D341Med (cell line): ENCODE data around the gene PEAR1.
A peak's percentile ranks its signal among the peaks of the same experiment; 100 is the strongest.

Source experiments
- DNase-seq: peaks from one replicate; pipeline ENCODE4 v3.0.0; 2012; ENCODE audit warnings: low spot score

The PEAR1 gene, protein sequence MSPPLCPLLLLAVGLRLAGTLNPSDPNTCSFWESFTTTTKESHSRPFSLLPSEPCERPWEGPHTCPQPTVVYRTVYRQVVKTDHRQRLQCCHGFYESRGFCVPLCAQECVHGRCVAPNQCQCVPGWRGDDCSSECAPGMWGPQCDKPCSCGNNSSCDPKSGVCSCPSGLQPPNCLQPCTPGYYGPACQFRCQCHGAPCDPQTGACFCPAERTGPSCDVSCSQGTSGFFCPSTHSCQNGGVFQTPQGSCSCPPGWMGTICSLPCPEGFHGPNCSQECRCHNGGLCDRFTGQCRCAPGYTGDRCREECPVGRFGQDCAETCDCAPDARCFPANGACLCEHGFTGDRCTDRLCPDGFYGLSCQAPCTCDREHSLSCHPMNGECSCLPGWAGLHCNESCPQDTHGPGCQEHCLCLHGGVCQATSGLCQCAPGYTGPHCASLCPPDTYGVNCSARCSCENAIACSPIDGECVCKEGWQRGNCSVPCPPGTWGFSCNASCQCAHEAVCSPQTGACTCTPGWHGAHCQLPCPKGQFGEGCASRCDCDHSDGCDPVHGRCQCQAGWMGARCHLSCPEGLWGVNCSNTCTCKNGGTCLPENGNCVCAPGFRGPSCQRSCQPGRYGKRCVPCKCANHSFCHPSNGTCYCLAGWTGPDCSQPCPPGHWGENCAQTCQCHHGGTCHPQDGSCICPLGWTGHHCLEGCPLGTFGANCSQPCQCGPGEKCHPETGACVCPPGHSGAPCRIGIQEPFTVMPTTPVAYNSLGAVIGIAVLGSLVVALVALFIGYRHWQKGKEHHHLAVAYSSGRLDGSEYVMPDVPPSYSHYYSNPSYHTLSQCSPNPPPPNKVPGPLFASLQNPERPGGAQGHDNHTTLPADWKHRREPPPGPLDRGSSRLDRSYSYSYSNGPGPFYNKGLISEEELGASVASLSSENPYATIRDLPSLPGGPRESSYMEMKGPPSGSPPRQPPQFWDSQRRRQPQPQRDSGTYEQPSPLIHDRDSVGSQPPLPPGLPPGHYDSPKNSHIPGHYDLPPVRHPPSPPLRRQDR

DNA sequence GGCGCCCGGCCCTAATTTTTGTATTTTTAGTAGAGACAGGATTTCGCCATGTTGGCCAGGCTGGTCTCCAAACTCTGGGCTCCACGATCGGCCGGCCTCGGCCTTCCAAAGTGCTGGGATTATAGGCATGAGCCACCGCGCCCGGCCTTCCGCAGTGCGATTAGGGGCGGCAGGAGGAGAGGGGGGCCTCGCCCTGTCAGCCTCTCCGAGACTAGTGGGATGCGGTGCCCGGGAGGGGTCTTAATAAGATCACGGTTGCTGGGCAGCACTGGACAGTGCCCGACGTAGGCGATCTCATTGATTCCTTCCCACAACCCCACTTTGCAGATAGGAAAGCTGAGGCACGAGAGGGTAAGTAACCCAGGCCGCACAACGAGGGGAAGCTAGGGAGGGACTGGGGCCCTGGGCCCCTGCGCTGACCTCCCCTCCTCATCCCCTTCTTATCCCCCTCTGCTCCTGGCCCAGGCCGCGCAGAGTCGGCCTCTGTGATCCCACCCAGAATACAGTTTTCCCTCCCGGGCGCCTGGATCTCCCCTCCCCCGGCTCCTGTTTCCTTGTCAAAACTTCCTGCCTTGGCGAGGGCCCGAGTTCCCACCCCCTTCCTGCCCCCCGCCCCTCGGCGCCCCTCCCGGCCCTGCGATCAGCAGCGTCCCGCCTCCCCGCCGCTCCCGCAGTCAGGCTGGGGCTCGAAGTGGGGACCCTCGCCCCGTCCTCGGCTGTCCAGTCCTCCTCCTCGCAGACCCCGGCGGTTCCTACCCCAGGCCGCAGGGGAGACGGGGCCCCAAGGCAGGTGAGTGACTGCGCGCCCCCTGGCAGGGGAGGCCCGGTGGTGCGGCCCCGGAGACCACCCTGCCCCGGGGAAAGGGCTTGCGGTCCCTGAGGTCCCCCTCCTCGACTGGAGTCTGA lies at the start of gene PEAR1:
Gene PEAR1 (plus strand): TSS at position 671 of the 906 bp plus-strand sequence. CDS start 10,209 bp downstream, outside the sequence.
- DNase-seq: no peak

DNA sequence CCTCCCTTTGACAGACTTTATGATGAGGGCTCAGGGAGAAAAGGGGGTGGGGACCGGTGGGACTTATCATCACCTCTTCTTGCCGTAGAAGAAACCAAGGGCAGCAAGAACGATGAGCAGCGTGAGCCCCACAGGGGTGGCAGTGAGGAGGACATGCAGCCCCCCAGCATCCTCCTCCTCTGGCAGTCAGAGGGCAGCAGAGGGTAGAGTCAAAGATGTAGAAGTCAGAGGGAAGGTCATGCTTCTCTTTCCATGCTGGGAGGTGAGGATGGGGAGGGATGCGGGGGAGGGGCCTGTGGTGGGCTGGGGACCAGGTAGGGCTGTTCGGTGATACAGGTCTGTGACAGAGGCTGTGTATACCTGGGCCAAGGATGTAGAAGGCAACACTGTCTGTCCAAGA lies 49.4 kb upstream of the PEAR1 start:
- no peak for DNase-seq

DNA sequence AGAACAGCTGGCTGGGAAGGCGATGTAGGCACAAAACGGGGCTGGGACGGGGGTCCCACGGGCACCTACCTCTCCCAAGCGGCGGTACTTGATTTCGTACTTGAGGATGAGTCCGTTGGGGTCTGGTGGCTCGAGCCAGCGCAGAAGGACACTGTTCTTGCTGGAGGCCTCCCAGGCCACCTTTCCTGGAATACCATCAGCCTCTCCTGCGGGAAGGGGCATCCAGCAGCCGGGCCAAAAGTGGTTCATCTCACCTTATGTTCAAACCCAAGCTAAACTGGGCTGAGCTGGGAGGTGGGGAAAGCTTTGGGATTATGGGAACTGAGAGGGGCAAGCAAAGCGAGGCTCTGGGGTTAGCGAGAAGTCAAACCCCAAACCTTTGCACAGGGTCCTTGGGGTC lies 48.9 kb upstream of the PEAR1 start:
- DNase-seq: no peak

DNA sequence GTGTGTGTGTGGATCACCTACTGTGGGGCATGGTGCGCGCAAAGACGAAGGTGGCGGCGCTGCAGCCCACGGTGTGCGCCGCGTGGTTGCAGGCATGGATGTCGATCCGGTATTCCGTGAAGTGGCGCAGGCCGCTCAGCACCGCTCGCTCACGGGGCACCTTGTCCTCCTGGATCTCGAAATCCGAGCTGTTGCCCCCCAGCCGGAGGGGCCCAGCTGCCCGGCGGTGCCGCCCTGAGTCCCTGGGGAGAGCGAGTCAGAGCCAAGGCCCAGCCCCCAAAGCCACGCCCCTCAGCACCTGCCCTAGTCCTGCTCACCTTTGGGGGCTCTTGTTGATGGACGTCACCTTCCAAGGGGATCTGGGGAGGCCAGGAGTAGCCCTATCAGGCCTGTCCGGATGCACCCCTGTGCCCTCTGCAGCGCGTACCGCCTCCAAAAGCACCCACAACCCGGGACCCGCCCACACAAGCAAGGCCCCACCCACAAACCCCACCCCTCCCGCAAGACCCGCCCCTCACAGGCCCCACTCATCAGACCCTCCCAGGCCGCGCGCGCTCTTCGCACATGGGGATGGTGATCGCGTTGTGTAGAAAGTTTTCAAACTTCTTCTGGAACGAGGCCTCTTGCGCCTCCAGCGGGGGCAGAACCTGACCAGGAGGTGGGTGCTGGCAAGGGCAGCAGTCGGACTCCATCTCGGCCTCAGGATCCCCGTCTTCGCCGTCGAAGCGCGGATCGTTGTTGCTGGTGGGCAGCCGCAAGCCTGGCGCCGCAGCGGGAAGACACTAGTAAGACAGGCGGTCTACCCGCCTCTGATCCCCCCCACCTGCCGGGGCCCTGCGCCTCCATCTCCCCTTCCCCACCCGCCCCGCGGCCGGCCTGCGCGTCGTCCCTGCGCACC lies 48.2 kb upstream of the PEAR1 start:
- no peak for DNase-seq

DNA sequence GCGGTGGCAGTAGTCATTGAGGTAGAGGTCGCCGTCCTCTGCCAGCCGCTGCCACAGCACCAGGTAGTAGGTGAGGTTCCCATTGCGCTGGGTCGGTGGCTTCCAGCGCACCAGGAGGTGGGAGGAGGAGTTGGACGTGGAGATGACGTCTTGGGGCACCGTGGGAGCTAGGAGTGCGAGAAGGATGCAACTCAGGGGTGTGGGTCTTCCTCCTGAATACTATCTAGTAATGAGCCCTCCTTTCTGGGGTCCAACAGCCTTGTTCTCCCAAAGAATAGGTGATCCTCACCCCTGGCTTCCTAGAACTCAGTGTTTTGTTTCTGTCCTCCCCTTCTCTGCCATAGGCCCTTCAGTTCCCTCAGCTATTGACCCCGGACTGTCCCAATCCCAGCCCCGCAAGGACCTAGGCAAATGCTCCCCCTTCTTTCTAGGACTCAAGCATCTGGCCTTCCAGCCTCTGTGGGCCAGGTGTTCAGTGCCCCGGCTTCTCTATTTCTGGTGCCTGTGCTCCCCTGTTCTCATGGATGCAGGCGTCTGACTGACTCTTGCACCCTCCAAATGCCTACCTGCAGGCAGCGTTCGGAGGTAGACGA lies 47.5 kb upstream of the PEAR1 start:
- DNase-seq: no peak

DNA sequence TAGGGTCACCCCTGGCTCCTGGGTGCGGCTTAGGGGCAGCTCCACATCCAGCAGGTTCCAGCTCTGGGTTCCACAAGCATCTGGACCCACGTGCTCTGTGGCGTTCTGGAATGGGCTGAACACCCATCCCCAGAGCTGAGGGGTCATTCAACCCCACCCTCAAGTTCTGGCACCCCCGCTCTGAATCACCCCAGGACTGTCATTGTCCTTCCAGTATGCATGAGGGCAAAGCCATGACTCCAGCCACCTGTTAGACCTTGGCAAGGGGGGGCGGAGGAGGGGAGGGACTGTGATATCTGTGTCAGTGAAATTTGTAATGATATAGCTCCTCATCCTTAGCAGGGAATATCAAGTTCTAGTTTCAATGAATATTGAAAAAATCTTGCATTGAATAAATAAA lies 46.9 kb upstream of the PEAR1 start:
- no peak for DNase-seq

DNA sequence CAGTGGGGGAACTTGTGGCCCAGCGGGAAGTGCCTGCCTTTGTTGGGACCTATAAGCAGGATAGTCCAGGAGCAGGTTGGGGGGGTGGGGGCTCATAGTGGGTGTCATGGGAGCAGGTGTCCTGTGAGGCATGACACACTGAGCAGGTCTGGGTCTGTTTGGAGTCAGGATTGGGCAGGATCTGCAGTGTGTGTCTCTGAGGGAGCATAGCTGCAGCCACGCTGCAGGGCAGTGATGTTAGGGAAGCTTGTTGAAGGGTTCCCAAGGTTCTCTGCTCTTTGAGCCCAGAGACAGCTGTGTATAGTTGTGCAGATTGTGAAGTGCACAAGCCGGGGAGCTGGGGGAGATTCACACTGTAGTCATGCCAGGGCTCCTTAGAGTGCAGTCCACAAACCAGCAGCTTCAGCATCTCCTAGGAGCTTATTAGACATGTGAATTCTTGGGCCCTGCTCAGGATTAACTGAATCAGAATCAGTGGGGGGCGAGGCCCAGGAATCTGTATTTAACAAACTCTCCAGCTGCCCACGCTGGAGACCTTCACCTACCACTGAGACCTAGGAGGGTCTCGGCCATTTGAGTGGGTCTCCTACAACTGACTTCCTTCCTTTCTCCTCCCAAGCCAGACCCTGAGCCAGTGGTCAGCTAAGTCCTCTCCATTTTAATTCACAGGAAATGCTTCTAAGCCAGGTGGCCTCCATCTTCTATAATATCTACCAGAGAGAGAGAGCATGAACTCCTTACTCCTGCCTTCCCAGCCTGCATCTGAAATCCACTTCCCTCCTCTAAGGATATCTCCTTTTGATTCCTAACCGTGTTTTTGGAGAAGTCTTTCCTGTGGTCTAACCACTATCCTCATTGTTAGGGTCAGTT lies 45.7 kb upstream of the PEAR1 start:
- no peak for DNase-seq

DNA sequence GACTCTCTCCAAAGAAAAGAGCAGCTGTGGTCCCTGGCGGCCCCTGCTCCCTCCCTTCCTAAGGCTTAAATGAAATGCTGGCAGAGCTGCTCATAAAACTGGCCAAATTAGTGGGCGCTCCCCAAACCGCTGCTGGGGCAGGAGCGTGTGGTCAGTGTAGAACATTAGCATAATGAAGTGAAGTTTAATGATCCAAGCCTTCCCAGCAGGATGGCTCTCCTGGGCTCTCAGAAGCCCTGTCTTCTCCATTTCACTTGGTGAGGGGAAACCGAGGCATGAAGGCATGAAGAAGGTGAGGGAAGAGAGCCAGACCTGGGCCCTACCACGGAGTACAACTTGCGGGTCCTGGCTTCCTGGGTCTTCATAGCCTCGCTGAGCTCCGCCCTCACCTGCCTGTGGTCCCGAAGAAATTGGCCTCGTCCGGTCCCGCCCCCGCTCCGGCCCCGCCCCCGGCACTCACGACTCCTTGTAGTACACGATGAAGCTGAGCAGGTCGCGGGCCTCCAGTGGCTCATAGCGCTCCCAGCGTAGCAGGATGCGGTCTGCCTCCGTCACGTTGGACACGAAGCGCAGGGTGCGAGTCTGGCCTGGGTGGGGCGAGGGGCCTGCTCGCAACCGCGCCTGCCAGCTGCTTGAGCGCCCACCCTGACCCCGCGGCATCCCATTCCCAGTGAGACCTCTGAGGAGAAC lies 44.9 kb upstream of the PEAR1 start:
- no peak for DNase-seq

DNA sequence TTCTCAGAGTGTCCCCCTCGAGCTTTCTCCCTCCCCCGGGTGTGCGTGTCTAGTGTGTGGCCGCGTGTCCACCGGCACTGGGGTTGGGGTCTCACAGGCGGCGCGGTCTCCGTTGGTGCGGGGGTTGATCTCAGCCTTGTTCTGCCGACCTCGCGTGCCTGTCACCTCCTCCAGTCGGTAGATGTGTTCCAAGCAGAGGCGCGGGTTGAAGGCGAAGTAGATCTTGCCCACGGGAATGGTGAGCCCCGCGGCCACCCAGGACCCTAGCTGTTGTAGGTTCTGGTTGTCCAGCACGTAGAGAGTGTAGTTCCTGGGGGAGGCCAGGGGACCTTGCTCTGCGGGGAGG lies 44.4 kb upstream of the PEAR1 start:
- DNase-seq: no peak

DNA sequence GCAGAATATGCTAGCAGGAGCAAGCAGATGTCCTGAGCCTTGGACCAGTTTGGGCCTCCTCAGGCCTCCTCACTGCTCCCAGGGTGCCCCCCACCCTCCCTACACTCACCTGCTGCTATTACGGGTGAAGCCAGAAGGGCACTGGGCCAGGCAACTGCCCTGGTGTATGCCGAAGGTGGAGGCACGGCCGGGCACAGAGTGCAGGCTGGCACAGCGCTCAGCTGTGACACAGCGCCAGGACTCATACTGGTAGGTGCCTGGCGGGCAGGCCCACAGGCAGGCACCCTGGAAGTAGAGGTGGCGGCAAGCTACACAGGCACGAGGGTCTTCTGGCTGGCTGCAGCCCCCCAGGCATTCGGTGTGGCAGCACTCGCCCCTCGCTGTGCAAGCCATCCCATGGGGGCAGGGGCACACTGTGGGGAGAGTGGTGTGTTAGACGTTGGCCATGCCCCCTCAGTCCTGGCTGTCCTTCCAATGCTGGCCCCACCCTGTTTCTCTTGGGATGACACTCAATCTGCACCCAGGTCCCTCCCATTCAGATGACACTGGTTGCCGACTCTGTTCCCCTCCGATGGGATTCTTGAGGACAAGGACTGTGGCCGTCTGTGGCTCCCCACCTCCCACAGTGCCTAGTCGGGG lies 41.6 kb upstream of the PEAR1 start:
- DNase-seq: peak; percentile 55

DNA sequence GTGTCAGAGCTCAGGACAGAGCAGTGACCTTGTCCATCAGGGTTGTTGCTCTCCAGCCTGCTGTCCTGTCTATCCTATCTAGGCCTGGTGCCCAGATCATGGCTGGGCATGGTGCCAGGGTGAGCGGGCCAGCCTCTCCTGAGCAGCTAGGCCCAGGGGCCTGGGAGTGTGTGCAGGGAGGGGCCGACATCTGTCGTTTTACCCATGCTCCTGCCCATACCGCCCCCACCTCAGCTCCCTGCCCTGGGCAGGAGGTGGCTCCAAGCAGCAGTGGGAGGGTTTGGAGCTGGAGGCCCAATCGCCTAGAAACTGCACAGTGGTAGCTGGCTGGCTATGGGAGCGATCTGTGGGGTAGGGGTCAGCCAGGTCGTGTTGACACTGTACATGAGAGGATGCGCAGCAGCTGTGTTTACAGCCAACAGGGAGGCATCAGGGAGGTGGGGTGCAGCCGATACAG lies 41.1 kb upstream of the PEAR1 start:
- DNase-seq: peak; percentile 85

DNA sequence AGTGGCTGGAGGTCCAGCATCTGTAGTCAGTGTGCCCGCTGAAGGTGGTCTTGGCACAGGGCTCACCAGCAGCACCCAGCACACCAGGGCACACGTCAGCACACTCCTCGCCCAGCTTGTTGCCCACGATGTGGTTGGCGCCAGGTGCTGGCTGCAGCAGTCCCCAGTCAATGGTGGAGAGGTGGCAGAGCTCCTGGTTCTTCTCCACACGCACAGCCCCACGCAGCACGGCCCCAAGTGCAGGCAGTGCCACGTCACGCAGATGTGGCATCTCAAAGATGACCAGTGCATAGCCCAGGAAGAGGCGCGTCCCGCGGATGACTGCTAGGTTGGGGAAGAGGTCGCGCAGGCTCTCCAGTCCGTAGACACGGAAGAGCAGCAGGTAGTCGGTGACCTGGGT lies 39.8 kb upstream of the PEAR1 start:
- DNase-seq: no peak

DNA sequence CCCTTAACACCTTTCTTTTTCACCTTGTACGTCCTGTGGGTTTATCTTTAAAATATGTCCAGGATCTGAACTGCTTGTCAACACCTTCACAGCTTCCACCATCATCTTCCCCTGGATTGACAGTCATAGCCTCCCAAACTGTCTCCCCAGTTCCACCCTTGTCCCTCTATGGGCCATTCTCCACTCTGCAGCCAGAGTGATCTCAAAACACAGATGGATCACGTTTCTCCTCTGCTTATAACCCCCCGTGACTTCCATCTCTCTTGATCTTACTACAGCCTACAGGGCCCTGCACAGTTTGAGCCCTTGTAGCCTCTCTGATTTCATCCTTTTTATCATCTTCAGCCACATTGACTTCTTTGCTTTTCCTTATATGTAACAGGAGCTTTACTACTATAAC lies 38.9 kb upstream of the PEAR1 start:
- no peak for DNase-seq

DNA sequence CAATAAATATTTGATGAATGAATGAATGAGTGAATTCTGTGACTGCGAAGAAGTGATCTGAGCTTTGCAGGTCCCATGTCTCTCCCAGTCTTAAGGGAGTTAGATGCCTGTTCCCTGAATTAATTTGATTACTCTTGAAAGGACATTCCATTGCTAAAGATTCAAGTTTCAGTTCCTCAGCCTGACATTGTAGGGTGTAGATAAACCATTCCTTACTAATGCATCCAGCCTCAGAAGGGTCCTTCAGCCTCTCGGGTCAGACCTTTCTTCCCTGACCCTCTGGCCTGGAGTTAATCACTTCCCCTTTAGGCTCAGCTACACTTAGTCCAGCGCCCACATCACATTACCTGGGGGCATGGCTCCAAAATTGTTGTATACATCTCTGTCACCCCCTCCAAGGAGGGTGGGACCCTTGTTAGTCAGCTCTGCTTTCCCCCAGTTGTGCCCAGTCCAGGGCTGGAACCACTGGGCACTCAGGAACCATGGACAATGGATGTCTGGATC lies 37.2 kb upstream of the PEAR1 start:
- no peak for DNase-seq

DNA sequence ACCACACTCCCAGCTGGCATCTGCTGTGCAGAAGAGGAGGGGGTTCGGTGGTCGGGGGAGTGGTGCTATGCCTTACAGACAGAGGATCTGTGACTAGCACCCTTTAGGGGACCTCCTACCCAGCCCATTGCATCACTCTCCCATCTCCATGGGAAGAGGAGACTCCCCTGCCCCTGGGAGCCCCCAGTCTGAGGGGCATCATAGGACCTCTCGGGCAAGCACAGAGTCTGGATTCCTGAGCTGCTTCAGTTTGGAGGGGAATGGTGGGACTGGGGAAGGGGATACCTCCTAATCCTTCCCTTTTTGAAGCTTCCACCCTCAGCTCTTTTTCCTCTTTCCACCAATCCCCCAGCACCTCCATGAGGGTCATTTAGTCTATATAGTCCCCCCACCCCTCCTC lies 36.0 kb upstream of the PEAR1 start:
- DNase-seq: no peak

DNA sequence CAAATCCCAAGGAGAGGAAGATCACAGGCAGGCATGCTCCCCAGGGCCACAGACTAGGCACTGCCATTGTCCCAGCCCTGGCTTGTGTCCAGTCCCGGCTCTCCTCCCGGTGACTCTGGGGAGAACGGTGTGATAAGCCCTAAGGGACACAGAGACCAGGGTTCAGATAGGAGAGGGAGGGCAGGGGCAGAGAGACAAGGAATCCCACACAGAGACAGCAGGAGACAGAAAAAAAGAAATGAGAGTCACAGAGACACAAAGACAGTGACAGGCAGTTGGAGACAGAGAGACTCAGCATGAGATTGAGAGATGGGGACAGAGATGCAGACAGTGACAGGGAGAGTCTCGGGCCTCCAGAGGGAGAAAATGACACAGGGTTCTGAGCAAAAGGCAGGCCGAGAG lies 35.0 kb upstream of the PEAR1 start:
- peak; percentile 60 for DNase-seq

DNA sequence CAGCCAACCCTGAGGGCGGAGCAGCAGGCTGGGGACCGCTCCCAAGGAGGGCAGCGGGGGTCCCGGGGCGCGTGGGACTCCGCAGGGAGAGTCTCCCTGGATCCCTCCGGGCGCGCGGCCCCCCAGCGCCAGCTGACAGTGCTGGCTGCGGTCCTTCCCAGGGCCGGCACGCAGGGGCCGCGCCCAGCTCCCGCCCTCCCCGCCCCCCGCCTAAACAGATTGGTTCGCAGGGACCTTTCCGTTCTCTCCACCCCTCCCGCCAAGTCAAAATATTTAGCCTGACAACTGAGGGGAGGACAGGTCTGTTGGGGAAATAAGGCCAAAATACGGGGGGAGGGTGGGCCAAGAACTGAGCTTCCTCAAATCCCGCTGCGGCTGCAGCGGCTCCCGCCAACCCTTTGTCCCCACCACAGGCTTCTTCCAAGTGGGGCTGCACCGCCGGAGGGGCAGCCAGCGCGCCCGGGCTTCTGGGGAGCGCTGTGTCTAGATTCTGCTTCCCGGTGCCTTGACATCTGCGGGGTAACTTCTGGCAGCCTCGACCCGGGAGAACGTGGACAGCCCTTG lies 34.5 kb upstream of the PEAR1 start, which contains the start of gene INSRR:
Gene INSRR (minus strand): TSS at position 159 of the 564 bp plus-strand sequence. CDS start 496 bp downstream, outside the sequence.
- DNase-seq: peak; percentile 62
